GM04504 (cell line): ENCODE results near the gene CSTPP1.
A peak's percentile ranks its signal among the peaks of the same experiment; 100 is the strongest.
"Not testable (repeated sequence)": the region's sequence is repeated elsewhere in the genome, so short reads cannot be mapped to it uniquely, and the experiment has no call there.

ENCODE experiments used
- DNase-seq: peaks from one replicate; pipeline ENCODE4 v3.0.0-alpha.2; 2012; ENCODE audit warnings: low read depth

The CSTPP1 gene

DNA sequence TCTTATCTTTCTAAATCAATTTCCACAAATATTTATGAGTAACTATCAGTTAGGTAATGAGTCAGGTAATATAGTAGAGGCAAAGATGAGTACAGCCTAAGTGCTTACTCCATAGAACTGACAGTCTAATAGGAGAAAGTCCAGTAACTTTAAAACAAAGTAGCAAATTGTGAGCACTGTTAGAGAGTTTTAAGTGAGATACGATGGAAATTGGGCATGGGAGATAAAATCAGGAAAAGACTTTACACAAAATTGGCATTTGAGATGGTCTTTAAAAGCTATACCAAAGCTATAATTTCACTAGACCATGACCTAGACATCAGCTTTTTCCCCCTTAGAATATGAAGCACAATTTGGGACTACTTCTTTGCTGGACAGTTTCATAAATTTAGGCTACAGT lies 113.7 kb downstream of the CSTPP1 start:
- DNase-seq = no peak

DNA sequence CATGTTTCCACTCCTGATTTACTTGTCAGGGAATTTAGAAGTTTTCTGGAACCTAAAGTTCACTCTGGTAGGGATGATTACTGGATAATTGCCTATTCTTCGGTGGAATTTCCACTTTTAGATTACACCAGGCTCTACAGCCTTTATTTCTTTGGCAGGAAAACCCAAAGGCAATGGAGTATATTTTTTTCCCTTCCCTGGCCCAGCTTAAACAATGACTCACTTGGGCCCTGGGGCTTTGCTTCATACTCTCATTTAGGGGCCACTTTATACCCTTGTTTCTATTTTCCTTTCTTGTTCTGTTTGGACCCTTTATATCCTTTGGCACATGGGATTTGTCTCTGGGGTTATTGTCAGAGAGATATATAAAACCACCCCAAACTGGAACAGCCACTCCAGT lies 114.7 kb downstream of the CSTPP1 start:
- DNase-seq = no peak

DNA sequence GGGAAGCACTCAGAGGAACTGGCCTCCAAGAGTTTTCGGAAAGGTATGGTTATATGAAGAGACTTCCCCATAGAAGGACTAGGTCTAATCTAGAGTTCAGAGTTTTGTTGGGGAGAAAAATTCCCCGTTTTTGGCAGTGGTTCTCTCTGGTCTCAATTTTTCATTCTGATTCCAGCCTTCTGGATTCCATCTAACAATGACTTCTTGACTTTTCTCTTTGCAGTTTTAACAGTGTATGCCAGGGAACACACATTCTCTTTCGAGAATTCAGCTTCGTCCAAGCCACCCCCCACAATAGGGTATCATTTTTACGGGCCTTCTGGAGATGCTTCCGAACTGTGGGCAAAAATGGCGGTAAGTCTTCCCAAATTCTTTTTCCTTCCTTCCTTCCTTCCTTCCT lies 115.6 kb downstream of the CSTPP1 start:
- no peak for DNase-seq

DNA sequence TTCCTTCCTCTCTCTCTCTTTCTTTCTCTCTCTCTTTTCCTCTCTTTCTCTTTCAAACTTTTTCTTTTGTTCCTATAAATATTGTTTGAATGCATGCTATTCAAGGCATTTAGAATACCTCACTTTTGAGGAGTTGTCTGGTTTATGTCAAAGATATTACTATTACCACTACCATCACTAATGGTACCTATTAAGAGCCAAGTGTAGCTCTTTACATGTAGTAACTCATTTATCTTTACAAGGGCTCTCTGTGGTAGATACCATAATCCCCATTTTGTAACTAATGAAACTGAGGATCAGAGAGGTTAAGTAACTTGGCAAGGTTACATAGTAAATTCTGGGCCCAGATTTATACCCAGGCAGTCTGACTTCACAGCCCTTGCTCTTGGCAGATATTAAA lies 116.0 kb downstream of the CSTPP1 start:
- no peak for DNase-seq

DNA sequence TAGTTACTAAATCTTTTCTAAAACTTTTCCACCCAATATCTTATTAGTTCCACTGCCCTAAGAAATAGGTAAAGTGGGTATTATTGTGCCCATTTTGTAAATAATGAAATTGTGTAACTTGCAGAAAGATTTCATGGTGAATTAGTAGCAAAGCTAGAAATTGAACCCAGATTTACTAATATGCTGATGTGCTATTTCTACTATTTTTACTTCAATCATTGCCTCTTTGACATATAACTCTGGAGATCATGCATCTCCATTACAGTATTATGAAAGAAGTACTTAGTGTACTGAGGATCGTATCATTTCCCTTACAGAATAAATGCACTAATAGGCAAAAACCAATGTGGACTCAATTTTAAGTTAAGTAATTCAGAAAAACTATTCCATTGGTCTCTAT lies 119.0 kb downstream of the CSTPP1 start:
- no peak for DNase-seq

DNA sequence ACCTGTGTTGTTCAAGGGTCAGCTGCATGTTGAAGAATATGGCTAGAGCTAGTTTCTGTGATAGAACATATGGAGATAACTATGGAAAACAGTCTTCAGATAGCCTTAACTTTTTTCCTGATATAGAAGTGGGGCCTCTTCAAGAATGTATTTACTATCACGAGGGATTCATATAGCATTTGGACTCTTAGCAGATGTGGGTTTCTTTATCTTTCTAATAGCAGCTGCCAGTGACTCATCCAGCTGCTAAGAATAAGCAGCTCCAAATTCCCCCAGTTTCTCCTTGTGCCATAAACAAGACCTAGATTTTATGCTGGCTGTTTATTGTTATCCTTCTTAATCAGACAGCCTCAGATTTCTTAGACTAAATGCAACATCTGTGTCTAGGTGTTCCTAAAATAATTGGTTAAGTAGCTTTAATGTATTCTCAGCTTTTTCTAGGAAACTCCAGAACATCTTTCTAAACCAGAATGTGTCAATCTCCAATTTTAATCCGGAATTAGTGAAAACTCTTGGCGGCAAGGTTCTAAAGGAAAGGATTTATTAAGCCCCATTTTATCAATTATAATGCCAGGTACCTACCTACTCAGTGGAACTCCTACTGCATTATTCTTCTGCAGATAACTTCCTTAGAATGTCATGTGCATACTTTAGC lies 119.8 kb downstream of the CSTPP1 start:
- no peak for DNase-seq

DNA sequence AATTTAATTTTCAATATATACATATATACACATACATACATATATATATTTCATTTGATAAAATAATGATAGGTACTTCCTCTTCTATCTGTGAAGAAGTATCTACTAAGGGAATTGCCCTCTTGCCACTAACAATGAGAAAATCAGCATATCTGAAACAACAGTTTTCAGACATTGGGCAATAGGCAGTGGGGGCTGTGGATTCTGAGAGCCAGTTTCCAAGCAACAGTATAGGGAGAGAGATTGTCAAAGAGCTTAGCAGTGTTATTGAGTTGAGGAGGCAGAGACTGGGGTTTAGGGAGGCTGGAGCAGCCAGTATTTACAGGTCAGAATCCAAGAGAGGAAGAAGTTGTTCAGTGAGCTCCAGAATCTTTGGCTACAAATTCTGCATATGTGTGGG lies 120.8 kb downstream of the CSTPP1 start:
- DNase-seq = no peak

DNA sequence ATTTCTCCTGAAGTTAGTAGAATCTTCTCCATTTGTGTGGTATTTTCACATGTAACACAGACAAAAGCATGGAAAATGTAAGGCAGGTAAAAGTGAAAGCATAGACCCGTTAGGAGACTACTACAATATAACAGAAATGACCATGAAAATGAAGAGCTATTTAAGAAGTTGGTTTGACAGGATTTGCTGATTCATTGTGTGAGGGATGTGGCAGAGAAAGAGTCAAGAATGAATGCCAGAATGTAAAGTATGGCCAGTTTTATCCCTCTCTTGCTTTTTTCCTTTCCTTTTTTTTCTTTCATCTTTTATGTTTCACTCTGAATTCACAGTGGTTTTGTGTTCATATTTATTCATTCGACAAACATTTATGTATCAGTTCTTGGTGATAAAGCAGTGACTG lies 124.2 kb downstream of the CSTPP1 start:
- DNase-seq = no peak

DNA sequence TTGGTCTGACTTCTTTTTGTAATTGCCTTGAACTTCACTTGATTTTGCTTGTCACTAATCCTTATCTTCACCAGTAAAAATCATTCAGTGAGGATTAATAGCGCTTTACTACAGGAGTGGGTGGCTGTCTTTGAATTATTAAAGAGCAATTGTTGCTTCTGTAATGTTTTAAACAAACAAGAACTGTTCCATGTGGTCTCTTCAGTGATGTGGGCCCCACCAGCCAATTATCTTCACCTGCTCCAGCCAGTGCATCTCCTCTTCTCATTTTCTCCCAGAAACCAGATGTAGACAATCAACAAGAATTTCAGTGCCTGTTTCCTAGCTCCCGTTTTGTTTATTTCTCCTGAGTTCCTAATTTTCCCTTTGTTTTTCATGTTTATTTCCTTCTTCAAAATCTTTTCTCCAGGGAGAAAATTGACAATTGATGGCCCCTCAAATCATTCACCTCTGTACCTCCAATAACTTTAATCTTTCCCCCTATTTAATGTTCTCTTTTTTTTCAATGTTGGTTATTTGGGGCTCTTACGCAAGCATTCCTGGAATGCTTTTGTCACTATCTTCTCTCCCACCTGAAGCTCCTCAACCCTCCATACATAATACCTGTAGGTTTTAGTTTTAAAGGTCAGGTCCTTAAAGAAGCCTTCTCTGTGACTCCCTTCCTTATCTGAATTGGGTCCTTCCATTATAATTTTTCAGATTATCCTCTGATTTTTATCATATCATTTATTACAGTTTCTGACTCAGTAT lies 125.0 kb downstream of the CSTPP1 start:
- no peak for DNase-seq

DNA sequence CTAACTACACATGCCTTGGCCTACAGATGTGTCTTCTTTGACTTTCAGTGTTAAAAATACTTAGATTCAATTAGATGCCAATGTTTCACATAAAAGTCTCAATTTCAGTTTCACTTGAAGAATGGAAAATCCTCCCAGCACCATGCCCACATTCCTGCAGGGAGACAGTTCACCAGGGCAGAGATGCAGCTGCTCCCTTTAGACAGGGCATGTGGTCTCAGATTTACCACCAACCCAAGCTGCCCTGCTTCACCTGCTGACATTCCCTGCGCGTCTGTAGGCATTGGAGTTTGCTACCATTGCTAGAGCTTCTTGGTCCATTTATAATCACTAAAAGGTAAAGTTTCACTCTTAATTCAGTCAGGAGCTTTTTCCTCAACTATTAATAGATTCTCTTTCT lies 126.2 kb downstream of the CSTPP1 start:
- DNase-seq = no peak

DNA sequence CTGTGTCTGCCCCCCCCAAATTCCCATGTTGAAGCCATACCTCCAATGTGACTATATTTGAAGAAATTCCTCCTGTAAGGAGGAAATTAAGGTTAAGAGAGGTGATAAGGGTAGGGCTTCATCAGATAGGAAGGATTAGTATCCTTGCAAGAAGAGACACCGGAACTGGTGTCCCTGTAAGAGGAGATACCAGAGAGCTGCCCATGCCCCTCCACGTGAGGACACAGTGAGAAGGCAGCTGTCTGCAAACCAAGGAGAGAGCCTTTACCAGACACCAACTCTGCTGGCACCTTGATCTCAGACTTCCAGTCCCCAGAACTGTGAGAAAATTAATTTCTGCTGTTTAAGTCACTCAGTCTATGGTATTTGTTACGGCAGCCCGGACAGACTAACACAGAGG lies 130.8 kb downstream of the CSTPP1 start:
- no peak for DNase-seq

DNA sequence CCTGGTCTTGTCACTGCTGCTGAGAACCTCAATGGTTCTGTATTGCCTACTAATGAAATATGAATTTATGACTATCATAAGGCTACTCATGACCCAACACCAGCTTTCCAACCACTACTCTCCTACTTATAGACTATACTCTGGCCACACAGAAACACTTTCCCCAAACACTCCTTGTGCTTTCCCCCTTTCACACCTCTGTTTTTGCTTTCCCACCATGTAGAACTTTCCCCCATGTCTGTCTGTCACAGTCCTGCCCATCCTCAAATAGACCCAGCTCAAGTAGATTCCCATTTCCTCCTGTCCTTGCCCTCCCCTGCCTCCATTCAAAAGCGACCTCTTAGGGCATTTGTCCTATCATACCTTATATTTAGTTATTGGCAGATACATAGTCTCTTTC lies 134.2 kb downstream of the CSTPP1 start:
- DNase-seq = no peak

DNA sequence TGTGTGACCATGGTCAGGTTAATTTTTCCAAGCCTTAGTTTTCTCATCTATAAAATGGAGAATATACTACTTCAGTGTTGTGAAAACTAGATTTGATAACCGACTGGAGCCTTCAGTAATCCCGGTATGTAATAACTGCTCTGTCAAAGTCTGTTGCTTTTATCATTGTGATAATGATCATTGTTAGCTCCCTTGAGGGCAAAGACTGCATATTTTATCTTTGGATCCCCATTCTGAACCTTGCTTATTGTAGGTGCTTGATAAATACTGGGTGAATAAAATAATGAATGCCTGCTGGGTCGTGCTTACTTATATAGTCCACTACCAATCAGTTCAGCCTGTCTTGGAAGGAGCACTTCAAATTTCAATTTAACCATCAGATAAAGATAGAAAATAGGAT lies 134.8 kb downstream of the CSTPP1 start:
- DNase-seq = no peak

DNA sequence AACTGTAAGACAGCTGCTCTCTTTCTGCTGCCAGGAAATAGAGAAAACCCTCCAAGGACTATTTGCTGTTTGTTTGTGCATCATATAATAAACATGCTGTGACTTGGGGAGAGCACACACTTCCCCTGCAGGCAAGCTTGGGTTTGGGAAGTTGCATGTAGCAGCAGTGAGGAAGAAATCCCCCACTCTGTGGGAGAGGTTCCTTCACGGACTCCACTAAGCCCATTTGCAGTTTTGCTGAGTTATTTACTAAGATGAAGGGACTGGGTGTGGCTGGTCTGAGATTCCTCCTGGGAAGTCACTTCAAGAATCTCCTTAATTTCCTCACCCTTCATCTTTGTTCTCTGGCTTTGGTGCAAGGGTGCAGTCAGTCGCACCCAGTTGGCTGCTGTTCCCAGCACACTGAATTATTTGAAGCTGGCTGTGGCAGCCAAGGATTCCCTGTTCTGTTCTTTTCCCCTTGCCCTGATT lies 135.3 kb downstream of the CSTPP1 start:
- DNase-seq = no peak

DNA sequence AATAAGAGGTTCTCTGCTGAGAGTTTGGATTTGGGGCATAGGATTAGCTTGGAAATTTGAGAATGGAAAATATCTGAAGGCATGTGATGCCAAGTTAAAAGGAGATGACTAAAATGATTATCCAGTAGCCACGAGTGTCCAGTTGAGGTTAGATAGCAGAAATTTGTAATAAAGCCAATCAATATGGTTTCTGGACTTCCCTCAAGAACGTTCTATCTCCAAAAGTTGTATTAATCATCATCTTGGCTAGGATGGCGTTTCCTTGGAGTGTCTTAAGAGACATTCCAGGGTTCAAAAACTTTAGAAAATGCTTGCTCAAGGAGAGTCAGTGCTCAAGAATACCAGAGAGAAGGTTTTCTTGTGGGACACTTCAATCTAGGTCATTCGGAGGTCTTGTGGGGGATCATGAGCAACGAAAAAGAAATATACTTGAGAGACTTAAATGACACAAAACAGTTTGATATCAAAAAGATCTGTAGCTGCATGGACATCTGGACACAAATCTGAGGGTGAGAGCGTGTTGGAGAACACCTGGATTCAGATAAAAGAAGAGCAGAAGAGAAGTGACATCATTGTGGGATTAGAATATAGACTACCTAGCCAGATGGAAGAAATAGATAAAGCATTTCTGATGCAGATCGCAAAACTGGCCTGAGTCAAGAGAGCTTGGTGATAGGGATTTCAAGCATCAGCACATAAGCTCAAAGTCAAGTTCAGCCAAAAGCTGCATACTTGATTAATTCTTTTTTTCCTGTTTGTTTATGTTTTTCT lies 142.4 kb downstream of the CSTPP1 start:
- no peak for DNase-seq

DNA sequence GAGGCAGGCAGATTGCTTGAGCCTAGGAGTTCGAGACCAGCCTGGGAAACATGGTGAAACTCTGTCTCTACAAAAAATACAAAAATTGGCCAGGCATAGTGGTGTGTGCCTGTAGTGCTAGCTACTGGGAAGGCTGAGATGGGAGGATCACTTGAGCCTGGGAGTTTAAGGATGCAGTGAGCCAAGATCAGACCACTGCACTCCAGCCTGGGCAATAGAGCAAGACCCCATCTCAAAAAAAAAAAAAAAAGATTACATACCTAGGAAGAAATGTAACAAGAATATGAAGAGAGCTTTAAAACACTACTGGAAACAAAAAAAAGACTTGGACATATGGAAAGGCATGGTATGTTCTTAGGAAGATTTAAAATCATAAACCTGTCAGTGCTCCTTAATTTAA lies 144.2 kb downstream of the CSTPP1 start:
- not testable (repeated sequence) for DNase-seq

DNA sequence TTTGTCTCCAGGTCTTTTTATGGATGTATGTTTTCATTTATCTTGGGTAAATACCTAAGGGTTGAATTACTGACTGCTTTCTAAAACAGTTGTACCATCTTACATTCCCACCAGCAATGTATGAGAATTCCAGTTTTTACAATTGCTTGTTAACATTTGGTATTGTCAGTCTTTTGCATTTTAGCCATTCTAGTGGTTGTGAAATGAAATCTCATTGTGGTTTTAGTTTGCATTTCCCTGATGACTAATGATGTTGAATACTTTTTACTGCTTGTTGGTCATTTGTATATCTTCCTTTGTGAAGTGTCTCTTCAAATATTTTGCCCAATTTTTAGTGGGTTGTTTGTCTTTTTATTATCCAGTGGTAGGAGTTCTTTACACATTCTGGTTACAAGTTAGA lies 147.4 kb downstream of the CSTPP1 start:
- peak; percentile 60 for DNase-seq

DNA sequence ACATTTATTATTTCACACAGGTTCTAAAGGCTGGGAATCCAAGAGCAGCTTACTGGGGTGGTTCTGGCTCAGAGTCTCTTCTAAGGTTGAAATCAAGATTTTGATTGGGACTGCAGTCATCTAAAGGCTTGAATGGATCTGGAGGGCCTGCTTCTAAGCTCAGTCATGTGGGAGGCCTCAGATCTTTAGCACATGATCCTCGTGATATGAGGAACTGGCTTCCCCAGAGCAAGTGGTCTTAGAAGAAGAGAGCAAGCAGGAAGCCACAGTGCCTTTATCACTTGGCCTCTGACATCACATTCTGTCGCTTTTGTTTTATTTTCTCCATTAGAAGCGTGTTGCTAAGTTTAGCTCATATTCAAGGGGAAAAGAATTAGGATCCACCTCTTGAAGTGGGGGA lies 151.2 kb downstream of the CSTPP1 start:
- no peak for DNase-seq

DNA sequence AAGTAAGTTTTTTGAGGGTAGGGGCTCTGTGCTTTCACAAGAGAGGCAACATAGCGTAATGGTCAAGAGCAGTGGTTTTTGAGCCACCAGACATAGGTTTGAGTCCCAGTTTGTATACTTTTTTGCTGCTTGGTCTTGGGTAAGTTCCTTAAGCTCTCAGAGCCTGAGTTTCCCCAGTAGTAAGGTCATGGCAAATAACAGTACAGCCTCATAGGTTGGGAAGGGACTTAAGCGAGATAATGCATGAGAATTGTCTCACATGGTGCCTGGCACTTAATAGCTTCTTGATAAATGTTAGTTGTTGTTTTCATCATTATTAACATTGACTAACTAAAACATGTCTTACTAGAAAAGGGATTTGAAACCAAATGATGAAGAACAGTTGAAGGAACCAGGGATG lies 157.0 kb downstream of the CSTPP1 start:
- no peak for DNase-seq

DNA sequence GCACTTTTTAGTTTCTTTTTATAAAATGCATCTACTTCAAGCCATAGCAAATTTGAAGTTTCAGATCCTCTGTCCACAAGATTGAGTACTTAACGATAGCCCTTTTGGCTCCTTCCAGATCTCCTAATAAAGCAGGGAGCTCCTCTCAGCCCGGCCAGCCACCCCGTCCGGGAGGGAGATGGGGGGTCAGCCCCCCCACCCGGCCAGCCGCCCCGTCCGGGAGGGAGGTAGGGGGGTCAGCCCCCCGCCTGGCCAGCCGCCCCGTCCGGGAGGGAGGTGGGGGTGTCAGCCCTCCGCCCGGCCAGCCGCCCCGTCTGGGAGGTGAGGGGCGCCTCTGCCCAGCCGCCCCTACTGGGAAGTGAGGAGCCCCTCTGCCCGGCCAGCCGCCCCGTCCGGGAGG lies 160.3 kb downstream of the CSTPP1 start:
- not testable (repeated sequence) for DNase-seq

DNA sequence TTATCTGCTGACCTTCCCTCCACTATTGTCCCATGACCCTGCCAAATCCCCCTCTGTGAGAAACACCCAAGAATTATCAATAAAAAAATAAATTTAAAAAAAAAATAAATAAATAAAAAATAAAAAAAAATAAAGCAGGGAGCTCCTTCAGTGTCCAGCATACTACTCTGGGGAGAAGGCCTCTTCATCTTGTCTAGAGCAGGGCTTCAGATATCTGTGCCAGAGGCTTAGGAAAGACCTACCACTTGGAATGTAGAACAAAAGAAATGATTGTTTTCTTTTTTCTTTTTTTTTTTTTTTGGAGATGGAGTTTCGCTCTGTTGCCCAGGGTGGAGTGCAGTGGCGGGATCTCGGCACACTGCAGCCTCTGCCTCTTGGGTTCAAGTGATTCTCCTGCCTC lies 161.7 kb downstream of the CSTPP1 start:
- not testable (repeated sequence) for DNase-seq

DNA sequence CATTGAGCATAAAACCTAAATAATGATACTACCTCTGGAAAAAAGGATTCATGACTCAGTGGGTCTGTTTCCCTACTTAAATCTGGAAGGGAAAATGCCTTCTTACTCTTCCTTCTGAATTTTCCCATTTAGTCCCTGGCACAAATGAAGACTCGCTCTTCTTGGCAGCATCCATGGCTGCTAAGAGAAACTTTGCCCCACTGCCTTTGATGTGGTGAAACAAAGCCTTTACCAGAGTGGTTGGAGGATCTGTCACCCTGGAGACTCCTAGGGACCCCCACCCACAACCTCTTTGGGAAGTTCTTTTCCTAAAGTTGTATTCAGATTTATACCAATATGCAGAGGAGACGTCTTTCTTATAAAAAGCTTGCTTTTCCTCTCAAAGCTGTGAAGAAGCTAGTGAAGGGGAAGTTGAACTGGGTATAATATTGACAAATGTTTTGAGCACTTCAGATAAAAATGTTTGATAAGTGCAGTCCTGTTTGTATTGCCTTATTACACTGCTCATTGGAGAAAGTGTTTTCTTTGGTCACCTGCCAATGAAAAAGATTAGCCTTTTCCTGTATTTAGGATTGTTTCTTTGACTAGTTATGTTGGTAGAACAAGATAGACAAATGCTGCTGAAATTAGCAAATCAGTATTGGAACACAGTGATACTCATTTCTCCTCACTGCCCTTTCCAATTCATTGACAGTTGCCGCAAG lies 162.8 kb downstream of the CSTPP1 start:
- no peak for DNase-seq

DNA sequence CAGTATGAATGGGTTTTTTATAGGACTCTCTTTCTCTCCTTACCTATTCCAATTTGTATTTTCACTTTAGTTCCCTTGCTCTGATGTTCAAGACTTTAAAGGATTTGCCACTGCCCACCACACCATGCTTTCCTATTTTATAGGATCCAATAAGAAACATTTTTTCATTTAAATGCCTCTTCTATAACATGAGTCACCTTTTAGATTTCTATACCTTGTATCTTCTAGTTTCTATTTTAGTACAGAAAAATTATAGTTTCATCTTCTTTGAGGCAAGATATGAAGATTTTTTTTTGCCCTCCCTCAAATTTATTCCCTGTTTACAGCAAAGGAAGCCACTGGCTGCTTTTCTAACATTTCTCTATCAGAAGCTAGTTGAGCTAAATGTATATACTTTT lies 163.4 kb downstream of the CSTPP1 start:
- DNase-seq = no peak
